Smooth muscle cell (in vitro differentiated cells): ENCODE data around the gene NES. TPM values are rescaled to one million over a fixed set of nuclear protein-coding genes. Genes with fewer than 3 reads are reported as not detected.
"Not testable (repeated sequence)": the region's sequence is repeated elsewhere in the genome, so short reads cannot be mapped to it uniquely, and the experiment has no call there.

Experiments used
- DNase-seq: peaks from one replicate; lab custom pipeline; 2025; ENCODE audit not compliant: unreplicated experiment; lab: John Stamatoyannopoulos, UW
- H2AFZ ChIP-seq: fragments of 200-600 bp; sonication (generic); 2 replicates; pipeline ENCODE4 v1.6.0; 2016; ENCODE audit warnings: antibody characterized with exemption, low read depth, mild to moderate bottlenecking
- H3F3A ChIP-seq: fragments of 200-600 bp; sonication (generic); 2 replicates; pipeline ENCODE4 v1.6.0; 2017; ENCODE audit warnings: antibody characterized with exemption, low read depth
- H3K27ac ChIP-seq: fragments of 200-600 bp; sonication (generic); 2 replicates; pipeline ENCODE4 v1.5.1; 2016; ENCODE audit warnings: low read depth, mild to moderate bottlenecking
- H3K27me3 ChIP-seq: fragments of 200-600 bp; sonication (generic); 2 replicates; pipeline ENCODE4 v1.6.1; 2016; ENCODE audit warnings: low read depth, mild to moderate bottlenecking
- H3K36me3 ChIP-seq: fragments of 200-600 bp; sonication (generic); 2 replicates; pipeline ENCODE4 v1.5.1; 2016; ENCODE audit warnings: low read depth
- H3K4me1 ChIP-seq: fragments of 200-600 bp; sonication (generic); 2 replicates; pipeline ENCODE4 v1.5.1; 2016; ENCODE audit warnings: low read depth
- H3K4me2 ChIP-seq: fragments of 200-600 bp; sonication (generic); 2 replicates; pipeline ENCODE4 v1.6.0; 2016; ENCODE audit warnings: mild to moderate bottlenecking
- H3K4me3 ChIP-seq: fragments of 200-600 bp; sonication (generic); 2 replicates; pipeline ENCODE4 v1.5.1; 2016; ENCODE audit warnings: mild to moderate bottlenecking
- H3K79me2 ChIP-seq: fragments of 200-600 bp; sonication (generic); 2 replicates; pipeline ENCODE4 v1.6.0; 2016; ENCODE audit warnings: low read depth, mild to moderate bottlenecking
- H3K9ac ChIP-seq: fragments of 200-600 bp; sonication (generic); 2 replicates; pipeline ENCODE4 v1.6.0; 2016; ENCODE audit warnings: low read depth
- H3K9me3 ChIP-seq: fragments of 200-600 bp; sonication (generic); replicated peaks from 2 replicates; pipeline ENCODE4 v1.5.1; 2016; ENCODE audit warnings: low read depth
- H4K20me1 ChIP-seq: fragments of 200-600 bp; sonication (generic); 2 replicates; pipeline ENCODE4 v1.6.0; 2016; ENCODE audit warnings: low read depth
- WGBS: methylation state at CpG from one replicate; pipeline ENCODE4 v1.1.7; 2016; ENCODE audit warnings: low lambda C conversion rate; 5-methylcytosine and 5-hydroxymethylcytosine counted together
- polyA plus RNA-seq: library from polyadenylated mRNA; unstranded; fragments of >200 nt; fragmentation: Nextera tagmentation; extraction: Ambion mirVana; gene quantifications from 2 replicates; pipeline ENCODE4 v1.2.1, GENCODE V29; 2016
- total RNA-seq: library from RNA; depleted of rRNA; stranded (reverse); fragments of >200 nt; gene quantifications from 2 replicates; pipeline ENCODE4 v1.2.3, GENCODE V29; 2014
- TF ChIP-seq, protein P1 (sequence below): fragments of 200-600 bp; sonication (generic); IDR thresholded peaks from 2 replicates; pipeline ENCODE4 v1.5.1; 2017; ENCODE audit warnings: borderline replicate concordance, mild to moderate bottlenecking, antibody characterized with exemption; ENCODE audit not compliant: insufficient read depth, poor library complexity, severe bottlenecking

NES gene
- total and polyA plus RNA-seq, 2 experiments from 2014 or later = 11.3 to 28.5 TPM

DNA sequence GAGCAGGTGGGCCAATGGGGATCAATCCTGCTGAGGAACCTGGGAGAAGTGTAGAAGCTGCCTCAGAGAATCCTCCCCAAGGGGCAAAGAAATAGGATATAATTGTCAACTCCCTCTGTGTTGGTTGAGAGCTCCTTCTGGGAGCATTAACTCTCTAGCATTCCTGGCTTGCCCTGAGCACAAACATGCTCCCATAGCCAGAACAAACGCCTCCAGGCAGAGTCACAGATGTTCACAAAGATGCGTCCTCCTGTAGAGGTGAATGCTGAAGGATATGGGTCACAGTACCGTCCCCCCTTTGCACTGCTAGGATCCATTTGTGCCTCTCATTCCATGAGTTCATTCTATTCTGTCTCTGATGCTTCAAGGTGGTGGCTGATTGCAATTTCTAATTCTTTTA is 44.9 kb downstream of the NES start:
- H3K4me1 ChIP-seq = no peaks in the 10 kb centered on the region
- no peaks in the 10 kb centered on the region for H3K79me2 ChIP-seq
- H3K27me3 ChIP-seq = peaks cover 60% of the 10 kb centered on the region
- no peak overlapping the region for H2AFZ ChIP-seq
- no peak overlapping the region for H3K9ac ChIP-seq
- no peaks in the 10 kb centered on the region for H3K9me3 ChIP-seq
- no peak for DNase-seq
- no peak overlapping the region for H3K4me3 ChIP-seq
- no peak overlapping the region for H3K27ac ChIP-seq
- no peaks in the 10 kb centered on the region for H3K36me3 ChIP-seq
- H4K20me1 ChIP-seq = no peaks in the 10 kb centered on the region
- H3K4me2 ChIP-seq = no peak overlapping the region
- WGBS = 70% methylated on average over 3 of the region's 3 CpGs
- TF ChIP-seq, protein P1, sequence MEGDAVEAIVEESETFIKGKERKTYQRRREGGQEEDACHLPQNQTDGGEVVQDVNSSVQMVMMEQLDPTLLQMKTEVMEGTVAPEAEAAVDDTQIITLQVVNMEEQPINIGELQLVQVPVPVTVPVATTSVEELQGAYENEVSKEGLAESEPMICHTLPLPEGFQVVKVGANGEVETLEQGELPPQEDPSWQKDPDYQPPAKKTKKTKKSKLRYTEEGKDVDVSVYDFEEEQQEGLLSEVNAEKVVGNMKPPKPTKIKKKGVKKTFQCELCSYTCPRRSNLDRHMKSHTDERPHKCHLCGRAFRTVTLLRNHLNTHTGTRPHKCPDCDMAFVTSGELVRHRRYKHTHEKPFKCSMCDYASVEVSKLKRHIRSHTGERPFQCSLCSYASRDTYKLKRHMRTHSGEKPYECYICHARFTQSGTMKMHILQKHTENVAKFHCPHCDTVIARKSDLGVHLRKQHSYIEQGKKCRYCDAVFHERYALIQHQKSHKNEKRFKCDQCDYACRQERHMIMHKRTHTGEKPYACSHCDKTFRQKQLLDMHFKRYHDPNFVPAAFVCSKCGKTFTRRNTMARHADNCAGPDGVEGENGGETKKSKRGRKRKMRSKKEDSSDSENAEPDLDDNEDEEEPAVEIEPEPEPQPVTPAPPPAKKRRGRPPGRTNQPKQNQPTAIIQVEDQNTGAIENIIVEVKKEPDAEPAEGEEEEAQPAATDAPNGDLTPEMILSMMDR = no peak
- no peaks in the 10 kb centered on the region for H3F3A ChIP-seq

DNA sequence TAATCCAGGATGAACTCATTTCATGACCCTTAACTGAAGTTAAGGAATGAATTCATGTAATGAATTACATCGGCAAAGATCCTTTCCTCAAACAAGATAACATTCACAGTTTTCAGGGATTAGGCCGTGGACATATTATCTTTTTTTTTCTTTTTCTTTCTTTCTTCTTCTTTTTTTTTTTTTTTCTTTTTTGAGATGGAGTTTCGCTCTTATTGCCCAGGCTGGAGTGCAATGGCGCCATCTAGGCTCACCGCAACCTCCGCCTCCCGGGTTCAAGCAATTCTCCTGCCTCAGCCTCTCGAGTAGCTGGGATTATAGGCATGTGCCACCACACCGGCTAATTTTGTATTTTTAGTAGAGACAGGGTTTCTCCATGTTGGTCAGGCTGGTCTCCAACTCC is 46.1 kb downstream of the NES start:
- H3K27ac ChIP-seq, H3K36me3 ChIP-seq, H3K4me2 ChIP-seq, H3F3A ChIP-seq, H2AFZ ChIP-seq, H3K9me3 ChIP-seq, DNase-seq, H3K4me3 ChIP-seq, H4K20me1 ChIP-seq, H3K4me1 ChIP-seq, H3K79me2 ChIP-seq, H3K9ac ChIP-seq: not testable (repeated sequence)
- WGBS = 58% methylated on average over 9 of the region's 9 CpGs
- peaks cover 60% of the 10 kb centered on the region for H3K27me3 ChIP-seq

DNA sequence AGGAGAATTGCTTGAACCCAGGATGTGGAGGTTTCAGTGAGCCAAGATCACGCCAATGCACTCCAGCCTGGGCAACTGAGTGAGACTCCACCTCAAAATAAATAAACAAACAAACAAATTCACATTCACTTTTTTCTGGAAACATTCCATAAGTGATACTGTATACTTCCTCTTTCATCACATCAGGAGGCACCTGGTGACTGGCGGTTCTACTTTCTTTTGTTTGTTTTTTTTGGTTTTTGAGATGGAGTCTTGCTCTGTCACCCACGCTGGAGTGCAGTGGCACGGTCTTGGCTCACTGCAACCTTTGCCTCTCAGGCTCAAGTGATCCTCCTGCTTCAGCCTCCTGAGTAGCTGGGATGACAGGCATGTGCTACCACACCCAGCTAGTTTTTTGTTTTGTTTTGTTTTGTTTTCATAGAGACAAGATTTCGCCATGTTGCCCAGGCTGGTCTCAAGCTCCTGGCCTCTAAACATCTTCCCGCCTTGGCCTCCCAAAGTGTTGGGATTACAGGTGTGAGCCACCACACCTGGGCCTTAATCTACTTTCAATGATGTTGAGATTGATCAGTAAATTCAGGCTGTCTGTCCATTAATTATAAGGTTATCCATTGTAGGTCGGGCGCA is 47.3 kb downstream of the NES start:
- Histone ChIP-seq H3K79me2 (no peaks in the 10 kb centered on the region), H3F3A (no peaks in the 10 kb centered on the region), H4K20me1 (no peaks in the 10 kb centered on the region), H3K27ac (no peak overlapping the region), H2AFZ (no peak overlapping the region), H3K4me1 (peaks cover 7% of the 10 kb centered on the region), H3K4me2 (no peak overlapping the region), H3K9ac (no peak overlapping the region), H3K27me3 (peaks cover 60% of the 10 kb centered on the region), H3K9me3 (no peaks in the 10 kb centered on the region), H3K4me3 (no peak overlapping the region), H3K36me3 (no peaks in the 10 kb centered on the region)
- no peak for DNase-seq
- 89% methylated on average over 8 of the region's 8 CpGs for WGBS
- TF ChIP-seq, protein P1 = no peak

DNA sequence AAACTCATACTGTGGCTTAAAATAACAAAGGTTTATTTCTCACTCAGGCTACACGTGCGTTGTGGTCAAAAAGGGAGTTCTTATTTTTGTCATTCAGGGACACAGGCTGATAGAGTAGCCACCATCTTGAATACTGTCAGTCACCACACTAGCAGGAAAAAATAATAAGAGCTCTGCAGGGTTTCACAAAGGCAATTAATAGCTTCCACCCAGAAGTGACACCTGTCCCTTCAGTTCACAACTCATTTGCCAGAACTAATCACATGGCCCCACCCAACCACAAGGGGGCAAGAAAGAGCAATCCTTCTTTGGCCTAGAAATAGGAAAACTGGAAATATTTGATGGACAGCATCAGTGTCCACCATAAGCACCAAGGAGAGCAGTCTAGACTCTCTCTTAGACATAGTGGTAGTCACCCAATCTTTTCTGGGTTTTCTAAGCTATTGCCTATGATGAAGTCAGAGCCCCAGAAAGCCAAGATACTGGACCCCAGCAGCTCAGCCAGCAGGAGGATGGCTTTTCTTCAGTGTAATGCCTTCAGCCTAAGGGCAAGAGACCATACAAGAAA is 49.8 kb downstream of the NES start:
- Histone ChIP-seq H3K79me2 (no peaks in the 10 kb centered on the region), H3K4me2 (no peak overlapping the region), H3K4me3 (no peak overlapping the region), H3K27ac (no peak overlapping the region), H4K20me1 (no peaks in the 10 kb centered on the region), H3K27me3 (peaks cover 65% of the 10 kb centered on the region), H3F3A (no peaks in the 10 kb centered on the region), H3K4me1 (peaks cover 8% of the 10 kb centered on the region), H3K36me3 (no peaks in the 10 kb centered on the region), H3K9ac (no peak overlapping the region), H3K9me3 (no peaks in the 10 kb centered on the region), H2AFZ (no peak overlapping the region)
- DNase-seq = no peak
- TF ChIP-seq, protein P1 = peak; percentile 59
- 86% methylated on average over 2 of the region's 2 CpGs for WGBS
